GM23338 (cell line): ENCODE results near the gene CHMP6. TPM values are rescaled to one million over a fixed set of nuclear protein-coding genes. Genes with fewer than 3 reads are reported as not detected.

ENCODE experiments used
- ATAC-seq: fragments of 200-7000 bp; cut with Tn5 transposase; 3 replicates; pipeline ENCODE4 v1.9.1; 2020
- DNase-seq: peaks from one replicate; pipeline ENCODE4 v3.0.0-alpha.2; 2015; ENCODE audit warnings: low spot score
- H2AFZ ChIP-seq: fragments of 200-600 bp; sonication (generic); 2 replicates; pipeline ENCODE4 v1.8.0; 2016; ENCODE audit warnings: antibody characterized with exemption, mild to moderate bottlenecking, moderate library complexity
- H3F3A ChIP-seq: fragments of 200-600 bp; sonication (generic); replicated peaks from 2 replicates; pipeline ENCODE4 v1.8.0; 2017; ENCODE audit warnings: antibody characterized with exemption, mixed run types, low read depth
- H3K27ac ChIP-seq: fragments of 200-600 bp; sonication (generic); 2 replicates; pipeline ENCODE4 v1.6.1; 2016; ENCODE audit warnings: low read depth
- H3K27me3 ChIP-seq: fragments of 200-600 bp; sonication (generic); 2 replicates; pipeline ENCODE4 v1.8.0; 2016; ENCODE audit warnings: mild to moderate bottlenecking, mixed run types, moderate library complexity; ENCODE audit not compliant: insufficient read depth
- H3K36me3 ChIP-seq: fragments of 200-600 bp; sonication (generic); 2 replicates; pipeline ENCODE4 v1.8.0; 2016; ENCODE audit warnings: mild to moderate bottlenecking; ENCODE audit not compliant: insufficient read depth
- H3K4me1 ChIP-seq: fragments of 200-600 bp; sonication (generic); 2 replicates; pipeline ENCODE4 v1.8.0; 2016; ENCODE audit warnings: mild to moderate bottlenecking, moderate library complexity; ENCODE audit not compliant: insufficient read depth
- H3K4me2 ChIP-seq: fragments of 200-600 bp; sonication (generic); 2 replicates; pipeline ENCODE4 v1.7.1; 2017; ENCODE audit warnings: mixed run types
- H3K4me3 ChIP-seq: fragments of 200-600 bp; sonication (generic); 2 replicates; pipeline ENCODE4 v1.6.1; 2016; ENCODE audit warnings: mixed run types
- H3K79me2 ChIP-seq: fragments of 200-600 bp; sonication (generic); replicated peaks from 2 replicates; pipeline ENCODE4 v1.8.0; 2017; ENCODE audit warnings: mild to moderate bottlenecking; ENCODE audit not compliant: insufficient read depth
- H3K9me2 ChIP-seq: fragments of 200-600 bp; sonication (generic); 2 replicates; pipeline ENCODE4 v1.8.0; 2017; ENCODE audit not compliant: insufficient read depth
- H4K20me1 ChIP-seq: fragments of 200-600 bp; sonication (generic); replicated peaks from 2 replicates; pipeline ENCODE4 v1.8.0; 2017; ENCODE audit warnings: mild to moderate bottlenecking; ENCODE audit not compliant: insufficient read depth
- H3K27ac Mint-ChIP-seq: 2 replicates; pipeline ENCODE4 v1.8.0; 2020; ENCODE audit warnings: inconsistent platforms, mild to moderate bottlenecking, moderate library complexity, mixed read lengths
- H3K27me3 Mint-ChIP-seq: 3 replicates; pipeline ENCODE4 v1.8.0; 2022; ENCODE audit warnings: low read depth, mild to moderate bottlenecking, moderate library complexity, mixed read lengths, inconsistent platforms; ENCODE audit not compliant: insufficient read depth, poor library complexity
- H3K36me3 Mint-ChIP-seq: 3 replicates; pipeline ENCODE4 v1.8.0; 2021; ENCODE audit warnings: low read depth, mild to moderate bottlenecking, inconsistent platforms, moderate library complexity, mixed read lengths
- H3K4me1 Mint-ChIP-seq: 3 replicates; pipeline ENCODE4 v1.8.0; 2020; ENCODE audit warnings: mild to moderate bottlenecking, inconsistent platforms, mixed read lengths
- H3K4me3 Mint-ChIP-seq: 3 replicates; pipeline ENCODE4 v1.8.0; 2021; ENCODE audit warnings: moderate library complexity, mild to moderate bottlenecking, inconsistent platforms, mixed read lengths
- H3K9me3 Mint-ChIP-seq: 3 replicates; pipeline ENCODE4 v1.8.0; 2020; ENCODE audit warnings: moderate library complexity, mild to moderate bottlenecking, inconsistent platforms, mixed read lengths
- CREB1 ChIP-seq: fragments of 250-450 bp; sonication (Bioruptor Pico); IDR thresholded peaks from 2 replicates; pipeline ENCODE4 v1.5.0; 2020; ENCODE audit warnings: low read depth, mild to moderate bottlenecking, moderate library complexity
- CTCF ChIP-seq, 2 experiments: fragments of 200-600 bp in 1 of 2; sonication (generic) in 1 of 2; conservative IDR thresholded peaks; 2 replicates each; pipeline versions ENCODE4 v1.5.1 to v1.6.1; 2016 to 2017; ENCODE audit warnings: antibody characterized with exemption in 2 of 2, low read depth in 2 of 2, mild to moderate bottlenecking in 2 of 2, moderate library complexity in 1 of 2
- ETS1 ChIP-seq: IDR thresholded peaks from 2 replicates; pipeline ENCODE4 v1.6.1; 2016; ENCODE audit warnings: antibody characterized with exemption
- EZH2 ChIP-seq: fragments of 200-600 bp; sonication (generic); IDR thresholded peaks from one replicate; pipeline ENCODE4 v1.8.0; 2017; ENCODE audit warnings: antibody characterized with exemption, mild to moderate bottlenecking, low read depth; ENCODE audit not compliant: unreplicated experiment
- EZH2phosphoT487 ChIP-seq: fragments of 200-600 bp; sonication (generic); IDR thresholded peaks from one replicate; pipeline ENCODE4 v1.8.1; 2018; ENCODE audit warnings: antibody characterized with exemption; ENCODE audit not compliant: unreplicated experiment
- JUNB ChIP-seq: IDR thresholded peaks from one replicate; pipeline ENCODE4 v1.6.1; 2016; ENCODE audit warnings: antibody characterized with exemption; ENCODE audit not compliant: unreplicated experiment
- NANOG ChIP-seq: IDR thresholded peaks from 2 replicates; pipeline ENCODE4 v1.6.1; 2016; ENCODE audit warnings: antibody characterized with exemption, borderline replicate concordance
- REST ChIP-seq: IDR thresholded peaks from one replicate; pipeline ENCODE4 v1.6.1; 2018; ENCODE audit warnings: antibody characterized with exemption; ENCODE audit not compliant: unreplicated experiment
- STAT1 ChIP-seq: IDR thresholded peaks from one replicate; pipeline ENCODE4 v1.6.1; 2016; ENCODE audit warnings: antibody characterized with exemption; ENCODE audit not compliant: unreplicated experiment
- ZNF114 ChIP-seq: fragments of 250-450 bp; sonication (Bioruptor Pico); IDR thresholded peaks from 2 replicates; pipeline ENCODE4 v1.5.0; 2020; ENCODE audit warnings: mild to moderate bottlenecking, moderate library complexity
- ZNF462 ChIP-seq: fragments of 250-450 bp; sonication (Bioruptor Pico); IDR thresholded peaks from 2 replicates; pipeline ENCODE4 v1.5.0; 2020; ENCODE audit warnings: mild to moderate bottlenecking, moderate library complexity
- polyA plus RNA-seq: library from polyadenylated mRNA; unstranded; fragments of >200 nt; fragmentation: Nextera tagmentation; extraction: Ambion mirVana; gene quantifications from 2 replicates; pipeline ENCODE4 v1.2.1, GENCODE V29; 2016
- total RNA-seq: library from RNA; depleted of rRNA; stranded (reverse); fragments of >200 nt; shearing (Covaris generic); gene quantifications from 2 replicates; pipeline ENCODE4 v1.2.3, GENCODE V29; 2014

Gene CHMP6
- total and polyA plus RNA-seq, 2 experiments from 2014 or later = 12.3 to 14.0 TPM

GRCh38 chr17:81036197-81036941, 44.7 kb downstream of the CHMP6 start:
- peaks cover 17% of the 10 kb centered on the region; the same call in 1 of the 2 replicates for H3K4me1 ChIP-seq
- H3K27ac Mint-ChIP-seq = no peak overlapping the region
- TF ChIP-seq ZNF462 (CRISPR knock-in tag) = no peak
- no peak for TF ChIP-seq CTCF (conservative IDR thresholded peaks at IDR 0.05; ENCODE audit: low read depth in 2 of 2)
- no peak for TF ChIP-seq NANOG
- no peak for TF ChIP-seq JUNB
- TF ChIP-seq CREB1 = no peak
- TF ChIP-seq ETS1 = no peak
- TF ChIP-seq REST = no peak
- TF ChIP-seq ZNF114 = no peak
- no peak for TF ChIP-seq EZH2
- no peak for TF ChIP-seq EZH2phosphoT487
- no peak for TF ChIP-seq STAT1
- peaks cover 4% of the 10 kb centered on the region; the same call in 1 of the 2 replicates for H3F3A ChIP-seq
- H2AFZ ChIP-seq = no peak overlapping the region
- no peaks in the 10 kb centered on the region for H3K9me2 ChIP-seq
- peak overlapping the region; percentile 66 for H3K4me3 ChIP-seq
- peaks cover 41% of the 10 kb centered on the region for H3K4me1 Mint-ChIP-seq
- peaks cover 6% of the 10 kb centered on the region for H4K20me1 ChIP-seq
- peaks cover 52% of the 10 kb centered on the region for H3K79me2 ChIP-seq
- DNase-seq = no peak
- no peaks in the 10 kb centered on the region for H3K9me3 Mint-ChIP-seq
- no peaks in the 10 kb centered on the region; the same call in 2 of the 3 replicates for H3K36me3 Mint-ChIP-seq
- ATAC-seq = no peak
- H3K27me3 Mint-ChIP-seq = peaks cover 25% of the 10 kb centered on the region
- peak overlapping the region; percentile 86 for H3K4me3 Mint-ChIP-seq
- no peak overlapping the region for H3K27ac ChIP-seq
- peak overlapping the region; percentile 89 for H3K4me2 ChIP-seq
- peaks cover 7% of the 10 kb centered on the region; the same call in 1 of the 2 replicates for H3K27me3 ChIP-seq
- H3K36me3 ChIP-seq = no peaks in the 10 kb centered on the region
